ENCODE results near the gene ITGA8. TPM values are rescaled to one million over a fixed set of nuclear protein-coding genes. Genes with fewer than 3 reads are reported as not detected.
"Not testable (repeated sequence)": the region's sequence is repeated elsewhere in the genome, so short reads cannot be mapped to it uniquely, and the experiment has no call there.

ITGA8 gene
- total and polyA plus RNA-seq, 2 of the 13 experiments (the other 11 are each of a cell fraction or from before 2014, with no cell fraction given), result not detected

DNA sequence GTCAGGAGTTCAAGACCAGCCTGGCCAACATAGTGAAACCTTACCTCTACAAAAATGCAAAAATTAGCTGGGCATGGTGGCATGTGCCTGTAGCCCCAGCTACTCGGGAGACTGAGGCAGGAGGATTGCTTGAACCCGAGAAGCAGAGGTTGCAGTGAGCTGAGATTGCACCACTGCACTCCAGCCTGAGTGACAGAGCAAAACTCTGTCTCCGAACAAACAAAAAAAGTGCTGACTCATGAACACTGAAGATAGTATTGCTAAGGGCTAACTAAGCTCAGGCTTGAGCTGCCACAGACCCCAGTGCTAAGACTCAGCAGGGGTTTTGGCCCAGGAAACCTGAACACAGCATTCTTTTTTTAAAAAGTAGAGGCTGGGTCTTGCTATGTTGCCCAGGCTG, 162.6 kb downstream of the ITGA8 start:
- H4K20me1 ChIP-seq (ENCODE audit: insufficient read depth, low read length); in situ Hi-C loops (cut with HindIII; ENCODE audit: extremely low pct_ligation_motif_present, low pct_unique_long_range_greater_than_20kb); H2AFZ ChIP-seq (ENCODE audit: low read length); CTCF ChIA-PET (ENCODE audit: low intra/inter-chr PET ratio, low total read pairs); H3K27me3 ChIP-seq (ENCODE audit: control insufficient read depth in 1 of 2, insufficient read depth in 2 of 2, low read length in 2 of 2); intact Hi-C loops (cut with micrococcal nuclease; ENCODE audit: unreplicated experiment); DNase-seq (ENCODE audit: low spot score); H3K9ac ChIP-seq (ENCODE audit: insufficient read depth, low read depth, low read length); H3K79me2 ChIP-seq (ENCODE audit: insufficient read depth, low read length); BruUV-seq (replicated peaks); POLR2A ChIA-PET; H3K9me3 ChIP-seq (ENCODE audit: low read length); H3K4me3 ChIP-seq (replicated peaks in 1 of 3; ENCODE audit: insufficient read depth in 1 of 3, low read depth in 2 of 3, low read length in 3 of 3); H3K36me3 ChIP-seq (replicated peaks in 1 of 2; ENCODE audit: control insufficient read depth in 1 of 2, insufficient read depth in 2 of 2, low read length in 2 of 2); H3K4me1 ChIP-seq (ENCODE audit: insufficient read depth, low read length); ATAC-seq; H3K4me2 ChIP-seq (ENCODE audit: low read depth, low read length); H3K27ac ChIP-seq (ENCODE audit: extremely low read length, insufficient read depth, low read length); FAIRE-seq: not testable (repeated sequence)
- WGBS (ENCODE audit: low lambda C conversion rate), result 0% methylated on average over 2 of the region's 3 CpGs
- TF ChIP-seq NFE2L2 (IDR thresholded peaks at IDR 0.05; ENCODE audit: low read length) (peak; percentile 41; the same call in 1 of the 2 replicates), MAFF (IDR thresholded peaks at IDR 0.05; ENCODE audit: low read depth, low read length) (peak; percentile 94), MAFK (conservative IDR thresholded peaks at IDR 0.05 in 1 of 2, IDR thresholded peaks at IDR 0.05 in 1 of 2; ENCODE audit: low read length in 2 of 2) (peak; percentile 90 to 95), MAFG (CRISPR knock-in tag; IDR thresholded peaks at IDR 0.05) (peak; percentile 37; the same call in 1 of the 2 replicates)

- Histone ChIP-seq H3K79me2 (ENCODE audit: insufficient read depth, low read length) (no peaks in the 10 kb centered on the region), H3K27me3 (ENCODE audit: control insufficient read depth in 1 of 2, insufficient read depth in 2 of 2, low read length in 2 of 2) (no peaks in the 10 kb centered on the region; a peak in 1 of 5 replicates), H3K36me3 (replicated peaks in 1 of 2; ENCODE audit: control insufficient read depth in 1 of 2, insufficient read depth in 2 of 2, low read length in 2 of 2) (no peaks in the 10 kb centered on the region), H3K4me3 (replicated peaks in 1 of 3; ENCODE audit: insufficient read depth in 1 of 3, low read depth in 2 of 3, low read length in 3 of 3) (no peak overlapping the region), H3K9ac (ENCODE audit: insufficient read depth, low read depth, low read length) (no peak overlapping the region), H3K4me2 (ENCODE audit: low read depth, low read length) (no peak overlapping the region), H3K4me1 (ENCODE audit: insufficient read depth, low read length) (no peaks in the 10 kb centered on the region), H2AFZ (ENCODE audit: low read length) (no peak overlapping the region), H4K20me1 (ENCODE audit: insufficient read depth, low read length) (no peaks in the 10 kb centered on the region), H3K27ac (ENCODE audit: extremely low read length, insufficient read depth, low read length) (no peak overlapping the region), H3K9me3 (ENCODE audit: low read length) (no peaks in the 10 kb centered on the region)
- ATAC-seq (no peak), FAIRE-seq (no peak), DNase-seq (ENCODE audit: low spot score) (no peak)
- ChIA-PET CTCF (ENCODE audit: low intra/inter-chr PET ratio, low total read pairs) (no interaction called here), POLR2A (no interaction called here)
- TF ChIP-seq ZNF558 (CRISPR knock-in tag; IDR thresholded peaks at IDR 0.05; ENCODE audit: borderline replicate concordance) (no peak), ZNF549 (CRISPR knock-in tag; IDR thresholded peaks at IDR 0.05) (no peak), HHEX (CRISPR knock-in tag; IDR thresholded peaks at IDR 0.05) (no peak)
- BruUV-seq (replicated peaks), result no TSS peak
- 0% methylated on average over 3 of the region's 3 CpGs for WGBS (ENCODE audit: low lambda C conversion rate)
- intact Hi-C loops (cut with micrococcal nuclease; ENCODE audit: unreplicated experiment) (no loop called here), in situ Hi-C loops (cut with HindIII; ENCODE audit: extremely low pct_ligation_motif_present, low pct_unique_long_range_greater_than_20kb) (no loop called here)
Observed at GRCh38 chr10:15550950-15551349, 168.8 kb downstream of the ITGA8 start.

All from HepG2 (cell line).